Peyer's patch (tissue), 4 donors: Measurements from ENCODE around the gene WWOX.

Source experiments
- CTCF ChIP-seq, 6 experiments: fragments of 450-650 bp in 4 of 6; fragments of 200-600 bp in 2 of 6; sonication (generic) in 1 of 6; IDR thresholded peaks; one replicate each; pipeline ENCODE4 v1.5.1; 2017 to 2019; ENCODE audit warnings: antibody characterized with exemption in 6 of 6, mild to moderate bottlenecking in 3 of 6, moderate library complexity in 1 of 6
- POLR2A ChIP-seq, 2 donors: fragments of 450-650 bp; IDR thresholded peaks; one replicate each; pipeline ENCODE4 v1.5.1; 2017; ENCODE audit warnings: antibody characterized with exemption in 2 of 2, mild to moderate bottlenecking in 2 of 2, moderate library complexity in 2 of 2

DNA sequence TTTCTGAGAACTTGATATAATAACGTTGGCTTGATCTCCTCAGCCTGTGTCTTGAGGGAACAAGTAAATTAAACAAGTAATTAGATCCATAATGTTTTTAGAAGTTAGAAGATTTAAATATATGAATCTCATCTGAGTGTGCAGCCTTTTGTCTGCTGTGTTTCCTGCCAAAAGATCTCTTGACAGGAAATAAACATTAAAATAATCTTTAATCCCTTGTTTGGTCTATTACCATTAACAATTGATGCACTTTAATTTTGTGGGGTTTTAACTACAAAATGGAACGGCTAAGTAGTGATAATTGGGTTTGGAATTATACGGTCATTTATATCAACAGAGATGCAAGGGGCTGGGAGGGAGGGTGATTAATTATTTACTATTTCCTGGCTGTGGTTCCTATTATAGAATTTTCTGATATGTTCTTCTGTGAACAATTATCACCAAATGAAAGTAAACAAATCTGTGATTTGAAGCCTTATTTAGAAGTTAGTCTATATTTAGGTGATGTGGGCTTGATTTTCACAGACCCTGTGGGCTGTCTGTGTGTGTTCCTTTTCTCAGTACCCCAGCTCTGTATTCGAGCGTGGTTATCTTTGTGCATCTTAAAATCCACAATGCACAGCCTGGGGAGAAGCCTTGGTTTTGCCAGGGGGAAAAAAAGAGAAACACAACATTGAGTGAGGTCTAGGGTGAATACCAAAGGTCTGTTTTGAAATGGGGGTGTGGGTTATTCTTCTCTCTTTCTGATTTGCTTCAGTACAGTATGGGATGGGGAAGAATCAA is 556.1 kb downstream of the WWOX start:
- no peak for TF ChIP-seq POLR2A (IDR thresholded peaks at IDR 0.05)
- no peak for TF ChIP-seq CTCF (IDR thresholded peaks at IDR 0.05)
